HepG2 (cell line): ENCODE data around the gene SBK1.

Experiments used
- CREB3 ChIP-seq: sonication (generic); formaldehyde crosslinking; IDR thresholded peaks from 2 replicates; pipeline ENCODE4 v1.5.0; 2020; ENCODE audit warnings: missing genetic modification reagents
- FOXA1 ChIP-seq, 2 experiments: fragments of 450-650 bp in 1 of 2; sonication (generic) in 1 of 2; formaldehyde crosslinking in 1 of 2; IDR thresholded peaks; 2 replicates each; pipeline versions ENCODE4 v1.4.0 to v1.6.1; 2016 to 2020; ENCODE audit warnings: missing genetic modification reagents in 1 of 2
- HOXA7 ChIP-seq: sonication (generic); formaldehyde crosslinking; IDR thresholded peaks from 2 replicates; pipeline ENCODE4 v1.8.1; 2022; ENCODE audit warnings: mild to moderate bottlenecking, missing genetic modification reagents, moderate library complexity
- RFX5 ChIP-seq: IDR thresholded peaks from 2 replicates; pipeline ENCODE4 v1.6.1; 2011; ENCODE audit warnings: low read depth, low read length, improper control_type of control experiment
- SNAI1 ChIP-seq: sonication (generic); formaldehyde crosslinking; IDR thresholded peaks from 2 replicates; pipeline ENCODE4 v1.5.0; 2020; ENCODE audit warnings: mild to moderate bottlenecking, missing genetic modification reagents, borderline replicate concordance
- SP2 ChIP-seq: sonication (generic); formaldehyde crosslinking; IDR thresholded peaks from 2 replicates; pipeline ENCODE4 v1.5.1; 2020; ENCODE audit warnings: mild to moderate bottlenecking, missing genetic modification reagents
- TF ChIP-seq, protein P1 (sequence below): sonication (generic); formaldehyde crosslinking; IDR thresholded peaks from 2 replicates; pipeline ENCODE4 v1.5.0; 2020; ENCODE audit warnings: mild to moderate bottlenecking, missing genetic modification reagents, moderate library complexity

DNA sequence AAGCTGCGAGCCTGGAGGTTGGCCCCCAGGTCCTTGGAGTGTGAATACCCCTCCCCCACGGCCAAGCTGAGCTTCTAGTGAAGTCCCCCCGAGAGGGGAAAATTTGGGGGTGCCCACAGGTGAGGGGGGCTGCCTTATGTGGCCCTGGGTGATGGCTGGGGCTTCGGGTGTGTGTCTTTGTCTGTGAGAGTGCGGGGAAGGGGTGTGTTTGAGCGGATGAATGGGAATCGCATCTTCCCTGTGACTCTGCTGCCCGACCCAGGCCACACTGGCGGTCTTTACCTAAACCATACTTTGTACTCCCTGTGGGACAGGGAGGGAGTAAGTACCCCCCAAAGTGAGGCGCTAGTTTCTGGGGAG lies 1.3 kb downstream of the SBK1 start:
- TF ChIP-seq RFX5, result no peak
- no peak for TF ChIP-seq SP2
- no peak for TF ChIP-seq CREB3 (CRISPR knock-in tag)
- no peak for TF ChIP-seq SNAI1 (CRISPR knock-in tag)
- TF ChIP-seq, protein P1, sequence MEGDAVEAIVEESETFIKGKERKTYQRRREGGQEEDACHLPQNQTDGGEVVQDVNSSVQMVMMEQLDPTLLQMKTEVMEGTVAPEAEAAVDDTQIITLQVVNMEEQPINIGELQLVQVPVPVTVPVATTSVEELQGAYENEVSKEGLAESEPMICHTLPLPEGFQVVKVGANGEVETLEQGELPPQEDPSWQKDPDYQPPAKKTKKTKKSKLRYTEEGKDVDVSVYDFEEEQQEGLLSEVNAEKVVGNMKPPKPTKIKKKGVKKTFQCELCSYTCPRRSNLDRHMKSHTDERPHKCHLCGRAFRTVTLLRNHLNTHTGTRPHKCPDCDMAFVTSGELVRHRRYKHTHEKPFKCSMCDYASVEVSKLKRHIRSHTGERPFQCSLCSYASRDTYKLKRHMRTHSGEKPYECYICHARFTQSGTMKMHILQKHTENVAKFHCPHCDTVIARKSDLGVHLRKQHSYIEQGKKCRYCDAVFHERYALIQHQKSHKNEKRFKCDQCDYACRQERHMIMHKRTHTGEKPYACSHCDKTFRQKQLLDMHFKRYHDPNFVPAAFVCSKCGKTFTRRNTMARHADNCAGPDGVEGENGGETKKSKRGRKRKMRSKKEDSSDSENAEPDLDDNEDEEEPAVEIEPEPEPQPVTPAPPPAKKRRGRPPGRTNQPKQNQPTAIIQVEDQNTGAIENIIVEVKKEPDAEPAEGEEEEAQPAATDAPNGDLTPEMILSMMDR, result no peak
- TF ChIP-seq HOXA7 (CRISPR knock-in tag), result no peak
- no peak for TF ChIP-seq FOXA1 (IDR thresholded peaks at IDR 0.05)
- no peak for TF ChIP-seq FOXA1 (CRISPR knock-in tag; IDR thresholded peaks at IDR 0.05)
